ENCODE data around the gene HSD17B2.

Gene HSD17B2

DNA sequence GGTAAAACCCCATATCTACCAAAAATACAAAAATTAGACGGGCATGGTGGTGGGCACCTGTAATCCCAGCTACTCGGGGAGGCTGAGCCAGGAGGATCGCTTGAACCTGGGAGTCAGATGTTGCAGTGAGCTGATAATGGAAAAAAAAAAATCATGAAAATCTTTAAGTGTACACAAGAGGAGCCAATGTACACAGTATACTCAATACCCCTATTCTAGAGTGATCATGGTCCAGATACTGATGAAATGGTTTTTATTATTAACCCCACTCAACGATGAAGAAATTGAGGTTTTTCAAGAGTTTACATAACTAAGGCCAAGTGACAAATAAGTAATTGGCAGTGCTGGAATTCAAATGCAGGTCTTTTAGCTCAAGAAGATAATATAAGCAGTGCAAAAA, 11.5 kb downstream of the HSD17B2 start:
- no peak overlapping the region for H3K4me3 ChIP-seq (replicated peaks; ENCODE audit: low read depth, low read length)
- DNase-seq (ENCODE audit: extremely low read depth, low read depth), result no peak
- TF ChIP-seq CTCF (IDR thresholded peaks at IDR 0.05; ENCODE audit: low read depth, low read length, missing control alignments), result no peak

- DNase-seq (ENCODE audit: extremely low read depth, low read depth), result no peak
- no peak for TF ChIP-seq CTCF (IDR thresholded peaks at IDR 0.05; ENCODE audit: low read depth, low read length, missing control alignments)
- H3K4me3 ChIP-seq (replicated peaks; ENCODE audit: low read depth, low read length), result no peak overlapping the region
These were observed 11.9 kb downstream of the HSD17B2 start for GRCh38 chr16:82046941-82047340.

- H3K4me3 ChIP-seq (replicated peaks; ENCODE audit: low read depth, low read length), result no peak overlapping the region
- no peak for DNase-seq (ENCODE audit: extremely low read depth, low read depth)
- no peak for TF ChIP-seq CTCF (IDR thresholded peaks at IDR 0.05; ENCODE audit: low read depth, low read length, missing control alignments)
These were observed 12.3 kb downstream of the HSD17B2 start for GRCh38 chr16:82047374-82047773.

GRCh38 chr16:82047787-82048186, 12.7 kb downstream of the HSD17B2 start:
- TF ChIP-seq CTCF (IDR thresholded peaks at IDR 0.05; ENCODE audit: low read depth, low read length, missing control alignments), result no peak
- no peak for DNase-seq (ENCODE audit: extremely low read depth, low read depth)
- H3K4me3 ChIP-seq (replicated peaks; ENCODE audit: low read depth, low read length), result no peak overlapping the region

GRCh38 chr16:82049484-82049883, 14.4 kb downstream of the HSD17B2 start:
- no peak for DNase-seq (ENCODE audit: extremely low read depth, low read depth)
- H3K4me3 ChIP-seq (replicated peaks; ENCODE audit: low read depth, low read length), result no peak overlapping the region
- TF ChIP-seq CTCF (IDR thresholded peaks at IDR 0.05; ENCODE audit: low read depth, low read length, missing control alignments), result no peak

DNA sequence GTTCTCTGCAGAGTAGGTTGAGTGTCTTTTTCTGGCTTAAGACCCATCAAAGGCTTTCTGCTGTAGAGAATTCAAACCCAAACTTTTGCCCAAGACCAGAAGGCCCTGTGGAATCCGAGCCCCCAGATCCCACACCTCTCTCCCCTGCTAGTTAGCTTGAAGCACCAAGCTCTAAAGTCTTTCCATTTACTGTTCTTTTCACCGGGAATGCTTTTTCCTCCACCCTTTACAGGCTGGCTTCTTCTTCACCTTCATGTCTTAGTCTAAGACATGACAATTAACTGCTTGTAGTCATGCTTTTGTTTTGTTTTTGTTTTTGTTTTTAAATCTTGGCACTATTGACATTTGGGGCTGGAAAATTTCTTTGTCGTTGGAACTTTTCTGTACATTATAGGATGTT, 15.5 kb downstream of the HSD17B2 start:
- DNase-seq (ENCODE audit: extremely low read depth, low read depth), result no peak
- TF ChIP-seq CTCF (IDR thresholded peaks at IDR 0.05; ENCODE audit: low read depth, low read length, missing control alignments), result no peak
- H3K4me3 ChIP-seq (replicated peaks; ENCODE audit: low read depth, low read length), result no peak overlapping the region

GRCh38 chr16:82050909-82051357, 15.9 kb downstream of the HSD17B2 start:
- no peak overlapping the region for H3K4me3 ChIP-seq (replicated peaks; ENCODE audit: low read depth, low read length)
- no peak for DNase-seq (ENCODE audit: extremely low read depth, low read depth)
- no peak for TF ChIP-seq CTCF (IDR thresholded peaks at IDR 0.05; ENCODE audit: low read depth, low read length, missing control alignments)

All from HFF-Myc (cell line).